SU-DHL-6 (cell line): Measurements from ENCODE around the gene NT5DC3.

Source experiments
- H2AFZ ChIP-seq: fragments of 200-600 bp; sonication (generic); 2 replicates; pipeline ENCODE4 v1.6.1; 2014; ENCODE audit warnings: low read depth, mild to moderate bottlenecking, moderate library complexity, mixed read lengths, antibody characterized with exemption, low read length; ENCODE audit not compliant: severe bottlenecking
- H3F3A ChIP-seq: fragments of 200-600 bp; shearing (Covaris generic); 2 replicates; pipeline ENCODE4 v1.6.0; 2016; ENCODE audit warnings: antibody characterized with exemption, mild to moderate bottlenecking; ENCODE audit not compliant: insufficient read depth
- H3K27ac ChIP-seq: fragments of 200-600 bp; sonication (generic); 2 replicates; pipeline ENCODE4 v1.5.1; 2016; ENCODE audit warnings: low read depth, mild to moderate bottlenecking, low read length, moderate library complexity, mixed read lengths
- H3K27me3 ChIP-seq: fragments of 200-600 bp; sonication (generic), shearing (Covaris generic); 2 replicates; pipeline ENCODE4 v1.6.0; 2014; ENCODE audit warnings: mild to moderate bottlenecking, low read length
- H3K36me3 ChIP-seq: fragments of 200-600 bp; sonication (generic); 2 replicates; pipeline ENCODE4 v1.6.1; 2014; ENCODE audit warnings: mild to moderate bottlenecking, low read length, mixed read lengths
- H3K4me2 ChIP-seq: fragments of 300-600, 200-600 bp; shearing (Covaris generic), sonication (generic); 2 replicates; pipeline ENCODE4 v1.6.0; 2014; ENCODE audit warnings: low read length, low read depth, mild to moderate bottlenecking; ENCODE audit not compliant: poor library complexity, severe bottlenecking
- H3K4me3 ChIP-seq: fragments of 200-600 bp; sonication (generic); 2 replicates; pipeline ENCODE4 v1.5.1; 2014; ENCODE audit warnings: antibody characterized with exemption, low read length, mild to moderate bottlenecking, mixed read lengths; ENCODE audit not compliant: insufficient read depth, poor library complexity, severe bottlenecking
- H3K79me2 ChIP-seq: fragments of 200-600 bp; sonication (generic); 2 replicates; pipeline ENCODE4 v1.6.1; 2014; ENCODE audit warnings: mild to moderate bottlenecking, low read length, moderate library complexity; ENCODE audit not compliant: insufficient read depth
- H3K9ac ChIP-seq: fragments of 200-600 bp; sonication (generic); 2 replicates; pipeline ENCODE4 v1.7.0; 2014; ENCODE audit warnings: mild to moderate bottlenecking, low read length
- H3K9me2 ChIP-seq: fragments of 200-600 bp; sonication (generic); replicated peaks from 2 replicates; pipeline ENCODE4 v1.6.1; 2014; ENCODE audit warnings: low read length; ENCODE audit not compliant: insufficient read depth
- H3K9me3 ChIP-seq: fragments of 200-600 bp; sonication (generic); 2 replicates; pipeline ENCODE4 v1.6.1; 2014; ENCODE audit warnings: low read length, mixed read lengths; ENCODE audit not compliant: insufficient read depth
- H4K20me1 ChIP-seq: fragments of 200-600 bp; sonication (generic); 2 replicates; pipeline ENCODE4 v1.6.1; 2014; ENCODE audit warnings: low read depth, mild to moderate bottlenecking, antibody characterized with exemption, low read length, moderate library complexity, mixed read lengths
- CTCF ChIP-seq: fragments of 200-600 bp; sonication (generic); IDR thresholded peaks from one replicate; pipeline ENCODE4 v1.5.1; 2017; ENCODE audit warnings: antibody characterized with exemption, mild to moderate bottlenecking, low read length, moderate library complexity; ENCODE audit not compliant: insufficient read depth, poor library complexity, severe bottlenecking
- EZH2phosphoT487 ChIP-seq: fragments of 200-600 bp; sonication (generic), shearing (Covaris generic); conservative IDR thresholded peaks from 2 replicates; pipeline ENCODE4 v1.6.1; 2018; ENCODE audit warnings: mild to moderate bottlenecking, antibody characterized with exemption, low read length, moderate library complexity, mixed read lengths

Gene NT5DC3

DNA sequence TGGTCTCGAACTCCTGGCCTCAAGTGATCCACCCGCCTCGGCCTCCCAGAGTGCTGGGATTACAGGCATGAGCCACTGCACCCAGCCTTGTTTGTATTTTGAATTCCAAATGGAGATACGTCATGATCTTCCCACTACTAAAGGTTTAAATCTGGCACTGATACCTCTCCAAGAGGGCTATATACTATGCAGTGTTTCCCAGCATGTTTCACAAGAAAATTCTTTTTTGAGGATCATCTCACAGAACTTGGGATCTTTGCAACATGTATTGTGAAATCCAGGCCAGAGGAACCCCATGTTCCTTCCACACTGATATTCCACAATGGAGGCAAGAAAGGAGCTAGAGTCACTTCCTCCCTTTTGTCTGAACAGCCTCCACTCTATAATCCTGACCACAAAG, 112.7 kb downstream of the NT5DC3 start:
- Histone ChIP-seq H3K9me3 (peaks cover 6% of the 10 kb centered on the region; the same call in 1 of the 2 replicates), H3K9ac (no peak overlapping the region)
- no peak for TF ChIP-seq CTCF
- TF ChIP-seq EZH2phosphoT487 = no peak

DNA sequence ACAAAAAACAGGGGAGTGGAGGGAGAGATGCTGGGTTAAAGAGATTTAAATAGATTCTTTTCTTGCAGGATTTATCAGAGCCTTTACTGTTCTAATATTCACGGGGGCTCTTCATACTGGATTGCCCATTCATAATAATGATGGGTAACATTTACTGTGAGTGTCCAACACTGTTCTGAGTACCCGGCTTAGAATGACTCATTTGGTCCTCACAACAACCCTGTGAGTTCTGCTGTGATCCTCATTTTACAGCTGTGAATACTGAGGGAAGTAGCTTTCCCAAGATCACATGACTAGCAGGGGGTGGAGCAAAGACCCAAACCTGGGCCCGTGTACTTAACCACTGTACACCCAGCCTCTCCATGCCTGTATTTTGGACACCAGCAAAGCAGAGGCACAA, 113.4 kb downstream of the NT5DC3 start:
- H3K9me3 ChIP-seq = peaks cover 6% of the 10 kb centered on the region; the same call in 1 of the 2 replicates
- H3K4me2 ChIP-seq = no peak overlapping the region
- H3K27ac ChIP-seq = no peak overlapping the region
- TF ChIP-seq CTCF (no peak), EZH2phosphoT487 (no peak)
- no peaks in the 10 kb centered on the region for H3K36me3 ChIP-seq
- no peak overlapping the region for H3K9ac ChIP-seq
- H3K9me2 ChIP-seq = no peaks in the 10 kb centered on the region; the same call in 1 of the 2 replicates
- no peak overlapping the region for H3K4me3 ChIP-seq
- H3K79me2 ChIP-seq = no peaks in the 10 kb centered on the region
- H3F3A ChIP-seq = no peaks in the 10 kb centered on the region
- H3K27me3 ChIP-seq = no peaks in the 10 kb centered on the region
- no peaks in the 10 kb centered on the region for H4K20me1 ChIP-seq
- no peak overlapping the region for H2AFZ ChIP-seq

More for the DNA sequence above, 112.7 kb downstream of the NT5DC3 start:
- H3K27me3 ChIP-seq = no peaks in the 10 kb centered on the region
- H4K20me1 ChIP-seq = no peaks in the 10 kb centered on the region
- no peak overlapping the region for H3K4me2 ChIP-seq
- no peaks in the 10 kb centered on the region for H3K36me3 ChIP-seq
- H3K27ac ChIP-seq = no peak overlapping the region
- H3K79me2 ChIP-seq = no peaks in the 10 kb centered on the region
- H3K4me3 ChIP-seq = no peak overlapping the region
- H3F3A ChIP-seq = no peaks in the 10 kb centered on the region
- H3K9me2 ChIP-seq = no peaks in the 10 kb centered on the region; the same call in 1 of the 2 replicates
- no peak overlapping the region for H2AFZ ChIP-seq

DNA sequence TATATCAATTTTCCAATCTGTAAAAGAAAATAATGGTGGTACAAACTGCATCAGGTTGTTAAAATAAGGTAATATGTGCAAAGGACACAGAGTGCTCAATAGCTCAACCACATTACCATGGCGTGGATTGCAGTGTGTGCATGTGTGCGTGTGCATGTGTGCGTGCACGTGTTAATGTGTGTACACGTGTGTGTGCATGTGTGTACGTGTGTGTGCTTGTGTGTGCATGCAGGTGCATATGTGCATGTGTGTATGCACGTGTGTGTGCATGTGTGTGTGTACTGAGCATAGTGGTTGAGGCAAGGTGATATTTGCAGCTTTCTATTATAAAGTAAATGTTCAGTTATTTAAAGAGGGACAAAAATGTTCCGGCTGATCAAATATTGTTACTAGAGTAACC, 115.6 kb downstream of the NT5DC3 start:
- Histone ChIP-seq H3K9ac (no peak overlapping the region), H3K9me3 (no peaks in the 10 kb centered on the region), H4K20me1 (no peaks in the 10 kb centered on the region), H3K9me2 (no peaks in the 10 kb centered on the region; the same call in 1 of the 2 replicates), H3K36me3 (no peaks in the 10 kb centered on the region), H2AFZ (no peak overlapping the region), H3F3A (no peaks in the 10 kb centered on the region), H3K4me3 (no peak overlapping the region), H3K79me2 (no peaks in the 10 kb centered on the region), H3K27ac (no peak overlapping the region), H3K4me2 (no peak overlapping the region), H3K27me3 (no peaks in the 10 kb centered on the region)
- TF ChIP-seq CTCF = no peak
- TF ChIP-seq EZH2phosphoT487 = no peak
